Measurements from ENCODE around the gene GRB10.

GRB10 gene

GRCh38 chr7:50665403-50666123 is 117.1 kb downstream of the GRB10 start:
- DNase-seq: no peak

GRCh38 chr7:50664937-50665336 is 117.8 kb downstream of the GRB10 start:
- DNase-seq: no peak

- peak; percentile 29 to 37 for DNase-seq
Measured at GRCh38 chr7:50664461-50664922, 118.2 kb downstream of the GRB10 start.

GRCh38 chr7:50663396-50664102 is 119.1 kb downstream of the GRB10 start:
- no peak for DNase-seq

- peak in 1 of 2 donors; percentile 14 for DNase-seq
Measured at GRCh38 chr7:50662996-50663395, 119.7 kb downstream of the GRB10 start.

GRCh38 chr7:50662041-50662694 is 120.5 kb downstream of the GRB10 start:
- peak in 1 of 2 donors; percentile 18 for DNase-seq

DNA sequence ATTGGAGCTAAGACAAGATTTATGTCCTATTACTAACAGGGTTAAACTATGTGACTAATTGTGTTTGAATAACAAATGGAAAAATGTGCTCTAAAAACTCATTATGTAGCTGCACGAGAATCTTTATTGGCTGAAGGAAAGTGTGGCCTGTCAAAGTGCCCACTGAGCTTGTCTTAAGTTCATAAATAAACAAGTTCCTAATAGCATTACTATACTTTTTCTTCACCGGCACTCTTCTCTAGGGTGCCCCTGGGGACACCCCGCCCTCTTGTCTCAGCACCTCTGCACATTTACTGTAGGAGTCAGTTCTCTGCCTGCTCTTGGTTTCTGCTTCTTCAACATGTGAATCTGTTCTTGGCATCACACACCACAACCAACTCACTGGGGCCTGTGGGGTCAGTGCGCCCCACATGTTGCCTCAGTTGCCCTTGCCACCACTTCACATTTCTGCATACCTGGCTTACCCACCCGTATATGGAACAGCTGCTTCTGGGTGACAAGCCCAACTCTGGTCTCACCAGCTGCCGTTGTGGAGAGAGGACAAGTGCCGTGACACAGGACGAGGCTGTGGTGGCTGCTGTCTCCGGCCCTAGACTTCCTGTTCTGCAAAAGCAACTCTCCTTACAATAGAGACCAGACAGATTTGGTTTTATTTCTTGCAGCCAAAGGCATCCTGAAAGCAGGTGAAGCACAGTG is 121.2 kb downstream of the GRB10 start:
- DNase-seq: peak; percentile 14 to 18

- peak in 1 of 2 donors; percentile 17 for DNase-seq
Measured at GRCh38 chr7:50660830-50661175, 121.9 kb downstream of the GRB10 start.

- peak; percentile 35 to 51 for DNase-seq
Measured at GRCh38 chr7:50660040-50660829, 122.5 kb downstream of the GRB10 start.

DNA sequence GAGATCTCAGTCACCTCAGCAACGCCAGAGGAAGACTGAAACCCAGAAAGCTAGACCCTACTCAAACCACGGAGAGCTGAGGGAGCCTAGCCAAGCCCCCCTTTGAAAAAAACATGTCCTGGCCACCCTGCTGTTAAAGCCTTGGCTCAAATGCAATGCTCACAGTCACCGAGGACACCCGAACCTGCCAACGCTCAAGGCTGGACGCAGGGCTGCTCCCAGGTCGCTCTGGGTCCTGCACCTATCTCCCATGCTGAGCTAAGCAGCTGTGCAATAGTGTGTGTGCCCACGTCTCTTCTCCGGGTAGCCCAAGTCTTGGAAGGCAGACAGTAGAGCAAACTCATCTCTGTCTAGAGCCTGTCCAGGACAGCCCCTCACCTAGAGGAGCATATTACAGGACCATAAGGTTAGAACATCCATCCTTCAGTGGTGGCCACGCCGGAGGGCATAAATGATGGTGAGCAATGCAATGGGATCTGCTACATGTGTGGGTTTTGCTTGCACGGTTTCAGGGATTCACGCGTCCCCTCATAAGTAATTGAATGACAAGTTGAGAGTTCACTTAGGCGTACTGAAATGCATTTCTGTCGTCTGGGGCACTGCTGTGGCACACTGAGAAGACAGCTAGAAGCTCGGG is 123.2 kb downstream of the GRB10 start:
- DNase-seq: peak in 1 of 2 donors; percentile 16

DNA sequence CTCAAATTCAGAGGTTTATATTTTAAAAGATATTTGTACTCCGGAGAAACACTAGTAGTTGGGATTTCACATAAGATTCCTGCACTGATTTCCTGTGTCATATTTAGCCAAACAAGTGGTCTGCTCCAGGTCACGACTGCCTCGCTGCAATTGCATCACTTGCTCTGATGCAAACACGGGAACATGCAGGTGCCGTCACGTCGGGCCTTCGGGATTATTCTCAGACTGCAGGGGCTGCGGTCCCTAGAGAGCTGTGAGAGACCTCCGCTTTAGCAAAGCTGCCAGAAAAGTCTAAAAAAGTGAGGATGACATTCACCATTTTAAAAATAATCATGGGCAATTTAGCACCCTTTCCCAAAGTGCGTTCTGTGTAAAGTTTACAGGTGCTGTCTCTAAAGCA is 124.0 kb downstream of the GRB10 start:
- no peak for DNase-seq

DNA sequence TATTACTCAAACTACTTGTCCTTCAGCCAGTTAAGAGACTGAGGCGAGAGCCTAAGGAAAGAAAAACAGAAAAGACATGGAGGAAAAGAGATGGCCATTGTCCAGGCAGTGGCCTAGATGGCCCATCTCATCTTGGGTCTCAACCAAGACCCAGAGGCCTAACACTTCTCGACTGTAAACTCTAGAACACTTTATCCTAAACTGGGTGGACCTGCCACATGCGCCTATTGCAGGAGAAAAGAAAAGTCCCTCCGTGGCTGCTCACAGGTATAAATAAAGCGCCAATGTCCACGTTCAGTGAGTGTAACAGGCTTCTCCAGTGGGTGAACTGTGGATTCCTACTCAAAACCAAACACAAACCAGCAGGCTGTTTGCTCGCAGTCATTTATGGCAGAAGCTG is 124.8 kb downstream of the GRB10 start:
- DNase-seq: peak in 1 of 2 donors; percentile 12

DNA sequence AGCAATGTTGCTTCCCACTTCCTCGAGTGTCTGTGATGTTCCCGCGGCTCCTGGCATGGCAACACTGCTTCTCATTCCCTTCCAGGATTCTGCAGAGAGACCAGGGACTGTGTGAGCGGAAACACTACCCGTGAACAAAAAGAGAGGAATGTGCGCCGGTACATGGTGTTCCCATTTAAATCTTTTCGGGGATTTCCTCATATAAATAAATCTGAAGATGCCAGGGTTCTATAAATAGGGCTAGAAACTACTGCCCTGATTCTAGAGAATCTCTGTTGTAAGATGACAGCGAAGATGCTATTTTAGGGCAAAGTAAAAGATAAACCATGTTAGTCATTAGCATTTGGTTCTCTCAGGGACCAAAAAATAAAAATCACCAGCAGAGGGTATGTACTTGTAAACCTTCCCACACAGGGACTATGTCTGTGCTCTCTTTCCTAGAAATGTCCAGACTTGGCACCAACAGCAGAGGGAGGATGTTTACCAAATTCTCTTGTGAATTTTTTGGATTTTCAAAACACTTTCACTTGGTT is 125.3 kb downstream of the GRB10 start:
- peak in 1 of 2 donors; percentile 9 for DNase-seq

DNA sequence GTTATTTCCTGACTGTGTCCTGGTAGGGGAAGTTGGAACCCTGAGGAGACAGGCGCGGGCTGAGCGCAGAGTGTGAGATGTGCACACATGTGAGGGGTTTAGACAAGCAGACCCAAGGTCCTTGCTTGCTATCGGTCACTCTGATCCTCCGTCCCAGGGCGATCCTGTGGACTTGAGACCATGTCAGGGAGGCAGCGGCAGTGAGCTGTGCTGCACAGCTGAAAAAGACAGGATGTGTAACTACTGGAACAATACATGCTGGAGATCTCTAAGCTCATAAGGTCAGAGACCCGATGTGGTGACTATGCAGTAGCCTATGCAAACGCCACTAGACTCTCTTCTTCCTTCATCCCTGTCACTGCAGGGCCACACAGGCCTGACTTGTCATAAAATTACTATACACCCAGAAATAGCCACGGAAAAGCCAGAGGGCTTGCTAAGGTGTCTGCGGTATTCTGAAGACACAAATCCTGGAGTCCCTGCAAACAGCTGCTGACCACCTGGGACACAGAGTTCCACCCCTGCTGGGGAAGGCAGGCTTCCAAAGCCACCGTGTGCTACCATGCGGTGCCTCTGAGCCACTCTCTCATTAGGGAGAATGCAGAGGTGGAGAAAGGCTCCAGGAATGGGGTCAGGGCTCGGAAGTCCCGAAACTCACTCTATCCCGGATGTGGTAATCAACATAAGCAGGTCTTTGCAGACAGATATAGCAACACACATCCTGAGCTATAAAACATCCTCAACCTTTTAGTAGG is 126.4 kb downstream of the GRB10 start:
- peak in 1 of 2 donors; percentile 13 for DNase-seq

- DNase-seq: peak in 1 of 2 donors; percentile 6
Measured at GRCh38 chr7:50655490-50655889, 127.2 kb downstream of the GRB10 start.

DNA sequence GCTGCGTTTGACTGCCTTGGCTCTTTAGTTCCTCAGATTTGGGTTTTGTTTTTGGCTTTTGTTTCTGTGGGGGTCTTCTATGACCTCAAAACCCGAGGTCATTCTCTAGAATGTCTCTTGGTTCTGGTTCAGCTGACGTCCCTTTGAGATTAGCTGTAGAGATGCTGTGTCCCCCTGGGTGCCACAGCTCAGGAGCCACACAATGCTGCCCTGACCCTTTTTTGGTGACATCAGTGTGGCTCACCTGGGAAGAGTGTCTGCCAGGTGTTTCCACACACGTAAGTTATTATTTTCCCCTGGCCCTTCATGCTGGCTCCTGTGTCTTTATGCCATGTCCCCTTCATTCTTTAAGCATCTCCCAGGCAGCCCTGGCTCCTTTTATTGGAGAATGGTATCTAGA is 127.7 kb downstream of the GRB10 start:
- peak in 1 of 2 donors; percentile 12 for DNase-seq

- peak in 1 of 2 donors; percentile 2 for DNase-seq
Measured at GRCh38 chr7:50653981-50654425, 128.7 kb downstream of the GRB10 start.

GRCh38 chr7:50653126-50653864 is 129.4 kb downstream of the GRB10 start:
- DNase-seq: peak in 1 of 2 donors; percentile 13

- DNase-seq: peak in 1 of 2 donors; percentile 4
Measured at GRCh38 chr7:50652400-50653125, 130.1 kb downstream of the GRB10 start.

Data from stimulated activated CD4-positive, alpha-beta T cell treated with anti-CD3 and anti-CD28 coated beads, Interleukin-2, amount 100 ng/mL, for 24 hours (primary cell).